HG02870 (cell line): ENCODE results near the gene ABCA2.

Experiments
- ATAC-seq: cut with Tn5 transposase; IDR thresholded peaks from one replicate; pipeline ENCODE4 v1.9.1; 2021; ENCODE audit warnings: mild to moderate bottlenecking, moderate library complexity; ENCODE audit not compliant: unreplicated experiment

The ABCA2 gene

DNA sequence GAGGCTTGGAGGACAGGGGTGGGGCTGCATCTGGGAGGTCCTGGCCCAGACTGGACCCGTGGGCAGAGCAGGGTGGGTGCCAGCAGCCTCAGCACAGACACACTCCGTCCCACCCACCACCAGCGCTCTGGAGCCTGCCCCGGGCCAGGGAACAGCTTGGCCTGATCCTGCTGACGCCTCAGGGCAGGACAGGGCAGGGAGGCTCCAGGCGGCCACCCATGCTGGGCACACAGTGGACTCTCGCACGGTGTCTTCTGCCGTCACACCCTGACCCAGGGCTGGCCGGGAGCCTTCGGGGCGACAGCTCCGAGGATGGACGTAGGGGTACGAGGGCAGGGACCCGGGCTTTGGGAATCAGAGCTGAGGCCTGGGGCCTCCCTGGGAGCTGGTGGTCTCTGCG lies 58.9 kb downstream of the ABCA2 start:
- no peak for ATAC-seq

- ATAC-seq, result no peak
Measured at GRCh38 chr9:136968333-136969127, 59.5 kb downstream of the ABCA2 start.

DNA sequence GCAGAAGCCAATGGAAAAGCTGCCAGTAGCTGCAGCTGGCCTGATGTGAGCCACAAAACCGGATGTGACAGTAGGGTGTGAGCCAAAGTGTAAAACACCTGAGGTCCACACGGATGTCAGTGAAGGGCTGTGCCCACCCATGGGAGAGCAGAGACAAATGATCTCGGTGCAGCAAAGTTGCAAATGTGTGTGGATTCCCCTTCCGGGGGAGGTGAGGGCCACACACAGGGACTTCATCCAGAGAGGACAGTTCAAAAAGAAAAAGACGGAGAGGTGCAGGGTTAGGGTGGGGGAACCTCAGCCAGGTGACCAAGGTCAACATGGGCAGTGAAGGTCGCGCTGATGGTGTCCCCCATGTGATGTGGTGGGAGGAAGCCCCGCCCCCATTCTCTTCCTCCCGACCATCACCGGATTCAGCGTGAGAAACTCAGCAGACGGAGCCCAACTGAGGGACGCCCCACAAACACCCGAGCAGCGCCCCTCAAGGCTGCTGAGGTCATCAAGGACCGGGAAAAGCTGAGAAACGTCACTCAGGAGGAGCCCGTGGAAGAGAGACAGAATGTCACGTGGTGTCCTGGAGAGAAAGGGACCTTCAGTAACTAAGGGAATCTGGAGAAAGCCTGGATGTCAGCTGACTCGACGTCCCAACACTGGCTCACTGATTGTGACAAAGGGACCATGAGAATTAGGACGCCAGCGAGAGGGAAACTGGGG lies 62.1 kb downstream of the ABCA2 start:
- ATAC-seq, result no peak

GRCh38 chr9:136964833-136965422 lies 63.1 kb downstream of the ABCA2 start:
- ATAC-seq, result no peak

DNA sequence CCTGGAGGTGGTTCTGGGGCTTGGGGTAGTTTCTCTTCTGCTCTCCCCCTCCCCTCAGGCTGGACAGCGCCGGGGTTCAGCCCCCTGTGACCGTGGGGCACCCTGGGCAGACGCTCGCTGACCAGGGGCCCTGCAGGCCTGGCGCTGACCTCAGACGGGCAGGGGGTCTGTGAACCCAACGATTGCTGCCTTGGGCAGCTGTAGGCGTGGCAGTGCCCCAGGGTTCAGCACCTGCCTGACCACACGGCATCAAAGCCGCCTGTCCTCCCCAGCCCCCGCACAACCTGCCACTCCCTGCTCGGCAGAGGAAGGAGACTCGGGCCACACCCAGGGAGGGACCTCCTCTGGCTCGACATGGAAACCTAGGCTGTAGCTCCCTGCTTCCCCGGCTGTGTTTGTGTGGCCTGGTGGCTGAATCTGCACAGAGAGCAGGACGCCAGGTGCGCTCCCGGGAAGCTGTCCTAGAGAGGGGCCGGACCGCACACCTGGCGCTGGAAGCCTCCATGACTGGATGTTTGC lies 63.8 kb downstream of the ABCA2 start:
- no peak for ATAC-seq

DNA sequence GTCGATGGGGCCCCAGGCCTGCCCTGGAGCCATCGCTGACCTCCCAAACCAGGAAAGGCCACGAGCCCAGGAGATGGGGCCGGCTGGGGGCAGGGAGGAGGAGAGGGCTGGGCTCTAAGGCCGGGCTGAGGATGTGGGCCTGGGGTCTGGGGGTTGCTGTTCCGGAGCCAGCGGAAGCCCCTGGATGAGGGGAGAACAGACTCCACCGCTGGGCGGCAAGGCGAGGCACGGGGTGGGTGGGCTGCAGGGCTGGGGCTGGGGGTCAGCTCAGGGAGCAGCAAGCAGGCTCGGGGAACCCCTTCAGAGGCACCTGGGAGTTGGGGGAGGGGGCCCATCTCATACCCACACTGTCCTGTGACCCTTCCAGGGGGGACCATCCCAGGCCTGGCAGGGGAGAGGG lies 64.3 kb downstream of the ABCA2 start:
- no peak for ATAC-seq

- ATAC-seq, result no peak
Measured at GRCh38 chr9:136963341-136963740, 64.7 kb downstream of the ABCA2 start.

DNA sequence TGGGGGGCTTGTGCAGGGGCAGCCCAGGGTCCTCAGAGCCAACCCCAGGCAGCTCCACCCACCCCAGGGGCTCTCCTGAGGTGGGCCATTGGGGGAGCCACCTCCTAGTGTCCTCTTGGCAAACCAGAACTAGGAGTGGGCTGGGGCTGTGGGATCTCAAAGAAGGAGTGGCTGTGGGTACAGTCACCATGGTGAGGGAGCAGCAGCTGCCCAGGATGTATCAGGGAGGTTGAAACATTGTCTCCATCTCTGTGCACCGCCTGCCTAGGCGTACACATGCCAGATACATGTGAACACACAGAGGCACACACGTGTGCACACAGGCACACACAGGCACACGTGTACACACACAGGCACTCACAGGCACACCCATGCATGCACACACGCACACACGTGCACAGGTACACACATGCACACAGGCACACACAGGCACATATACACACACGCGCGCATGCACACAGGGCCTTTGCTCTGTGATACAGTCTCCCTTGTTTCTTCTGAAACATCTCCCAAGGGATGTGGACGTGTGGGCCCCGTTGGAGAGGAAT lies 65.3 kb downstream of the ABCA2 start:
- ATAC-seq, result no peak

GRCh38 chr9:136962163-136962562 lies 65.9 kb downstream of the ABCA2 start:
- ATAC-seq, result no peak

- ATAC-seq, result no peak
Measured at GRCh38 chr9:136961279-136962065, 66.6 kb downstream of the ABCA2 start.

DNA sequence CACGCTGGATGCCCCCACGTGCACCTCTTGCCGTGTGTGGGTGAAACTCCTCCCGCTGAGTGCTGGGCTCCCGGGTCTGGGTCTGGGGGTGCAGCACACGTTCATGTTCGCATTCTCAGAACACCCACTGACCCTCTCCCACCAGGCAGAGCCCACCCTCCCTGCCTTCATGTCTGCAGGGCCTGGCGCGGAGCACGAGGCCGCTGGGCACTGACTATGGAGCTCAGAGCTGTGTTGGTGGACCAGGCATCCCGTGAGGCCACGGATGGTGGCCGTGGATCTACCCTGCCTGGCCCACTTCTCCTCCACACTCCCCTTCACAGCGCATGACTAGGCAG lies 67.1 kb downstream of the ABCA2 start:
- no peak for ATAC-seq

- no peak for ATAC-seq
Measured at GRCh38 chr9:136960212-136960937, 67.7 kb downstream of the ABCA2 start.

- no peak for ATAC-seq
Measured at GRCh38 chr9:136958898-136959850, 68.9 kb downstream of the ABCA2 start.

GRCh38 chr9:136958473-136958872 lies 69.6 kb downstream of the ABCA2 start:
- ATAC-seq, result no peak

GRCh38 chr9:136957901-136958300 lies 70.1 kb downstream of the ABCA2 start:
- no peak for ATAC-seq

DNA sequence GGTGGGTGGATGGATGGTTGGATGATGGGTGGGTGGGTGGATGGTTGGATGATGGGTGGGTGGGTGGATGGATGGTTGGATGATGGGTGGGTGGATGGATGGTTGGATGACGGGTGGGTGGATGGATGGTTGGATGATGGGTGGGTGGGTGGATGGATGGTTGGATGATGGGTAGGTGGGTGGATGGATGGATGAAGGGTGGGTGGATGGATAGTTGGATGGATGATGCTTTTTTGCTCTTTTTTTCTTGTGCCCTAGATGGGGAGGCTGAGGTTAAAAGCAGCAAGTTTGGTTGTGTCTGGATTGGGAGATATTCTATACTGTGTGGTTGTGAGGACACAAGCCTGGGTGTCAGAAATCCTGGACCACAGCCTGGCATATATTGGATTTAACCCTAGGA lies 70.6 kb downstream of the ABCA2 start:
- ATAC-seq, result no peak
